Esophagus muscularis mucosa (tissue), 4 donors: Measurements from ENCODE around the gene ZNF726. TPM values are rescaled to one million over a fixed set of nuclear protein-coding genes. Genes with fewer than 3 reads are reported as not detected.

Experiments used
- DNase-seq: peaks from one replicate; pipeline ENCODE4 v3.0.0-alpha.2; 2017; ENCODE audit errors: extremely low spot score
- H3K27ac ChIP-seq, 4 donors: fragments of 200-600 bp; sonication (generic); replicated peaks in 1 of 4; 1 replicate in 3 of 4; 2 replicates in 1 of 4; pipeline ENCODE4 v1.5.1; 2016 to 2019; ENCODE audit warnings: mild to moderate bottlenecking in 1 of 4
- H3K27me3 ChIP-seq, 4 donors: fragments of 200-600 bp; sonication (generic); one replicate each; pipeline versions ENCODE4 v1.5.1 to v1.6.0; 2016 to 2019
- H3K36me3 ChIP-seq, 4 donors: fragments of 200-600 bp; sonication (generic); one replicate each; pipeline ENCODE4 v1.5.1; 2016 to 2019
- H3K4me1 ChIP-seq, 4 donors: fragments of 200-600 bp; sonication (generic); one replicate each; pipeline ENCODE4 v1.5.1; 2016 to 2019
- H3K4me3 ChIP-seq, 4 donors: fragments of 200-600 bp; sonication (generic); 1 replicate in 2 of 4; 2 replicates in 2 of 4; pipeline ENCODE4 v1.5.1; 2016 to 2019; ENCODE audit warnings: mild to moderate bottlenecking in 4 of 4, moderate library complexity in 1 of 4
- H3K9me3 ChIP-seq, 4 donors: fragments of 200-600 bp; sonication (generic); 1 replicate in 3 of 4; 2 replicates in 1 of 4; pipeline ENCODE4 v1.5.1; 2016 to 2019
- CTCF ChIP-seq, 3 experiments: fragments of 200-600 bp in 2 of 3; fragments of 450-650 bp in 1 of 3; sonication (generic) in 2 of 3; IDR thresholded peaks; one replicate each; pipeline ENCODE4 v1.5.1; 2017 to 2019; ENCODE audit warnings: antibody characterized with exemption in 3 of 3, mild to moderate bottlenecking in 2 of 3, moderate library complexity in 1 of 3
- EP300 ChIP-seq: sonication (generic); formaldehyde crosslinking; IDR thresholded peaks from one replicate; pipeline ENCODE4 v1.6.1; 2017; ENCODE audit warnings: antibody characterized with exemption
- POLR2A ChIP-seq: fragments of 450-650 bp; IDR thresholded peaks from one replicate; pipeline ENCODE4 v1.6.1; 2017; ENCODE audit warnings: antibody characterized with exemption, moderate library complexity, mild to moderate bottlenecking, low read depth
- POLR2AphosphoS5 ChIP-seq, 2 donors: sonication (generic); formaldehyde crosslinking; IDR thresholded peaks; one replicate each; pipeline ENCODE4 v1.6.1; 2017; ENCODE audit warnings: antibody characterized with exemption in 2 of 2
- WGBS: methylation state at CpG from one replicate; pipeline ENCODE4 v1.1.5; 2018; 5-methylcytosine and 5-hydroxymethylcytosine counted together
- intact Hi-C: fragments of 100-400 bp; cut with DNase I; formaldehyde crosslinking; loops from one replicate; pipeline ENCODE4 v1.15.1; 2023
- total RNA-seq, 4 donors: library from RNA; depleted of rRNA; stranded (reverse); fragments of >200 nt; gene quantifications; one replicate each; pipeline versions ENCODE4 v1.1.0 to v1.2.1, GENCODE V29; 2016

Gene ZNF726
- total RNA-seq, 4 donors from 2014 or later: 0.32 to 0.80 (median 0.37) TPM

- intact Hi-C loops: no loop called here
- TF ChIP-seq CTCF (IDR thresholded peaks at IDR 0.05) (no peak), POLR2A (no peak), POLR2AphosphoS5 (IDR thresholded peaks at IDR 0.05) (no peak), EP300 (no peak)
- no peak overlapping the region for H3K4me3 ChIP-seq
- H3K4me1 ChIP-seq: no peaks in the 10 kb centered on the region
- peaks cover 0 to 17% (median 14%) of the 10 kb centered on the region in 4 donors for H3K9me3 ChIP-seq
- DNase-seq: no peak
- no peaks in the 10 kb centered on the region for H3K36me3 ChIP-seq
- no peaks in the 10 kb centered on the region for H3K27me3 ChIP-seq
- no peak overlapping the region for H3K27ac ChIP-seq
- WGBS: 75% methylated on average over 4 of the region's 4 CpGs
Measured at GRCh38 chr19:23901360-23901759, 13.3 kb upstream of the ZNF726 start.

GRCh38 chr19:23904406-23904805 lies 10.3 kb upstream of the ZNF726 start:
- WGBS: 68% methylated on average over 3 of the region's 3 CpGs
- Histone ChIP-seq H3K36me3 (no peaks in the 10 kb centered on the region), H3K4me1 (no peaks in the 10 kb centered on the region), H3K4me3 (no peak overlapping the region), H3K27me3 (no peaks in the 10 kb centered on the region), H3K9me3 (peaks cover 0 to 17% (median 14%) of the 10 kb centered on the region in 4 donors), H3K27ac (no peak overlapping the region)
- intact Hi-C loops: no loop called here
- DNase-seq: no peak
- TF ChIP-seq POLR2A: no peak
- TF ChIP-seq CTCF (IDR thresholded peaks at IDR 0.05): no peak
- TF ChIP-seq POLR2AphosphoS5 (IDR thresholded peaks at IDR 0.05): no peak
- no peak for TF ChIP-seq EP300

GRCh38 chr19:23905771-23906170 lies 8.9 kb upstream of the ZNF726 start:
- Histone ChIP-seq H3K27me3 (no peaks in the 10 kb centered on the region), H3K4me3 (no peak overlapping the region), H3K9me3 (peaks cover 0 to 17% (median 14%) of the 10 kb centered on the region in 4 donors), H3K36me3 (no peaks in the 10 kb centered on the region), H3K27ac (no peak overlapping the region), H3K4me1 (no peaks in the 10 kb centered on the region)
- intact Hi-C loops: no loop called here
- DNase-seq: peak; percentile 26
- 85% methylated on average over 4 of the region's 4 CpGs for WGBS
- TF ChIP-seq EP300: no peak
- TF ChIP-seq CTCF (IDR thresholded peaks at IDR 0.05): no peak
- no peak for TF ChIP-seq POLR2AphosphoS5 (IDR thresholded peaks at IDR 0.05)
- TF ChIP-seq POLR2A: no peak

DNA sequence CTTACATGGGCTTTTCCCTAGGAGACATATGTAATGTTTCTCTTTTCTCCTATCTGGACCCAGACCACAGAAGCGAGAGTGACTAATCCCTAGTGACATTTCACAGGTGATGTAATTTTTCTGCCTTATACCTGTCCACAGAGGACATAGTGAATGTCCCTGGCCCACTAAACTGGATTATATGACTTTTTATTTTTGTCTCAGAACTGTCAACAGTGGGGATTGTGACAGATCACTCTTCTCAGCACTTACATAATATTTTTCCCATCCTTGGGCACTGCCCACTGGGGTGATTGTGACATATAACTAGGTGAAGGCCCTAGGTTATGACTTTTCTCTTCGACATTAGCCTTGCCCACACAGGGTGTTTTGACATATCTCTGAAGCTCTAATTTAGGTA lies 7.9 kb upstream of the ZNF726 start:
- Histone ChIP-seq H3K4me1 (no peaks in the 10 kb centered on the region), H3K27ac (no peak overlapping the region), H3K36me3 (no peaks in the 10 kb centered on the region), H3K27me3 (no peaks in the 10 kb centered on the region), H3K4me3 (no peak overlapping the region), H3K9me3 (peaks cover 0 to 17% (median 14%) of the 10 kb centered on the region in 4 donors)
- no peak for DNase-seq
- TF ChIP-seq EP300 (no peak), POLR2AphosphoS5 (IDR thresholded peaks at IDR 0.05) (no peak), POLR2A (no peak), CTCF (IDR thresholded peaks at IDR 0.05) (no peak)
- WGBS: 83% methylated on average over 2 of the region's 2 CpGs
- intact Hi-C loops: no loop called here

DNA sequence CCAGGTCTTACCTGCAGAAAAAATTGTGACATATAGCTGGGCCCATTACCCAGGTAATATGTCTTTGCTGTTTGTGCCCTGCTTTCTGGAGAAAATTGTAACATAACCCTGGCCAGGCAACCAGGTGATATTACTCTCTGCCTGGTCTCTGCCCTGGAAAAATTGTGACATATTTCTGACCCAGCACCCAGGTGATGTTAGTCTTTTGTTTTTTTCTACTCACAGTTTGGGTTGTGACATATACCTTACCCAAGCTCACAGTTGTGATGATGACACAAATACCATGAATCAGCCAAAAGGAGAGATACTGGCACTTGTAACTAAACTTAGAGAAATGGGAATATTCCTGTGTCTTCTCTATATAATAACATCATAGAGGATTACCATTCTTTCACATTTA lies 6.5 kb upstream of the ZNF726 start:
- Histone ChIP-seq H3K27me3 (no peaks in the 10 kb centered on the region), H3K4me3 (no peak overlapping the region), H3K9me3 (peaks cover 0 to 17% (median 14%) of the 10 kb centered on the region in 4 donors), H3K36me3 (no peaks in the 10 kb centered on the region), H3K27ac (no peak overlapping the region), H3K4me1 (no peaks in the 10 kb centered on the region)
- DNase-seq: no peak
- TF ChIP-seq POLR2AphosphoS5 (IDR thresholded peaks at IDR 0.05): no peak
- TF ChIP-seq CTCF (IDR thresholded peaks at IDR 0.05): no peak
- intact Hi-C loops: no loop called here
